ENCODE measurements around the gene LOXL4.

LOXL4 gene

DNA sequence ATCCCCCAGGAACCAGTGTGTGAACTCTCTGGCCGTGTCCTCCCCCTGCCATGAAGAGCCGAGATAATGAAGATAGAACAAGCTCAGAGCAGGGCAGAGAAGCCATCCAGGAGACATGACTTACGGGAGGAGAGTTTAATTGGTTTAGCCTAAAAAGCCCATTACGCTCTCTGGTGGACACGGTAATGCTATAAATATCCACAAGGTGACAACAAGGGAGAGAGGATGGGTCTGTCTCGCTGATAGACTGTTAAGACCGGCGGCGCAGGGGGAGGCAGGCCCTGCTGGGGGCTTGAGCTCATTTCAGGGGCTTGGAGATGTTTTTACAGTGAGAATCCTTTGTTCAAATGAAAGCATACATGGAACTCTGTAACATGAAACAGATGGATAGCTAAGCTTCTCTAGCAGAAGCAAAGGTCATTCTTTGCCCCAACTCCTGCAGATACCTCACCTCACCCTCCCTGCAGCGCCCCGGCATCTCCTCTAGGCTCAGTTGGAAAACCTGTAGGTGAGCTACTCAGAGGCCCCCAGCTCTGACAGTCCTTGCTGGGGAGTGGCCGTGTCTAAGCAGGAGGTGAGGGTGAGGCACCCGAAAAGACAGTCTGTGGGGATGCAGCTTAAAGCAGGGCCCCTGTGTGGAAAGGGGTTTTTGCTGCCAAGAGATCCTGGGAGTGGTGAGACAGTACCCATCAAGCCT, 40.8 kb upstream of the LOXL4 start:
- H3K4me3 ChIP-seq (ENCODE audit: low read length), result no peak overlapping the region
- no peak for DNase-seq (ENCODE audit: low read depth, low spot score)
- no peaks in the 10 kb centered on the region for H3K9me3 ChIP-seq (ENCODE audit: control insufficient read depth, insufficient read depth, low read length)
- no peaks in the 10 kb centered on the region for H3K27me3 ChIP-seq (ENCODE audit: control insufficient read depth, insufficient read depth, low read length)
- no peak overlapping the region for H3K27ac ChIP-seq (ENCODE audit: low read length)
- no CpG with 5 or more reads among the region's 13 CpGs for WGBS (ENCODE audit: insufficient coverage, insufficient read length)
- H3K36me3 ChIP-seq (ENCODE audit: control insufficient read depth, insufficient read depth, low read length), result no peaks in the 10 kb centered on the region
- no peaks in the 10 kb centered on the region; the same call in 1 of the 2 replicates for H3K4me1 ChIP-seq (ENCODE audit: control insufficient read depth, insufficient read depth, low read length)

DNA sequence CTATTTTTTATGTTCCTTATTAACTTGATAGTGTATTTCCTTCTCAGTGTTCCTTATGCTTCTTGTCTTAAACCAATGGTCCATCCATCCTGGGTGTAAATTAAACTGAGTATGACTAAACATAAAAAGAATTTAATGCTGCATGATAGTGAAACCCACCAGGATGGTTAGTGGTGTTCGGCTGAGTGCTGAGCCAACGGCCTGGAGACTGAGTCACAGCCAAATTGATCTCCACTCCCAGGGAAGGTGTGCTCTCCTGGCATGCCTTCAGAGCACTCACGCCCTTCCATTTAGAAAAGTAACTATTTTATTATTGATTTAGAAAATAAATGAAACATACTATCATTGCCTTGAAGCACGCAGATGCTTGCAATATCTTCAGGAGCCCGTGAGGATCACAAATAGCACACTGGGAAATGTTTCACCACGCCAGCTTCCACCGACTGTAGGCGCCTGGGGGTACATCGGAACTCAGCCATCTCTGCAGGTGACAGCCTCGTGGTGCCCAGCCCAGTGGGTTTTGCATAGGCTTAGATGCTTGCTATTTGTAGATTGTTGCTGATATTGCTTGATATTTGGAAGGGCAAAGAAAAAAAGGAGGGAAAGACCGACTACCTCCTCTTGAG, 40.0 kb upstream of the LOXL4 start:
- Histone ChIP-seq H3K9me3 (ENCODE audit: control insufficient read depth, insufficient read depth, low read length) (no peaks in the 10 kb centered on the region), H3K36me3 (ENCODE audit: control insufficient read depth, insufficient read depth, low read length) (no peaks in the 10 kb centered on the region), H3K4me1 (ENCODE audit: control insufficient read depth, insufficient read depth, low read length) (no peaks in the 10 kb centered on the region; the same call in 1 of the 2 replicates), H3K4me3 (ENCODE audit: low read length) (no peak overlapping the region), H3K27me3 (ENCODE audit: control insufficient read depth, insufficient read depth, low read length) (no peaks in the 10 kb centered on the region), H3K27ac (ENCODE audit: low read length) (no peak overlapping the region)
- no CpG with 5 or more reads among the region's 11 CpGs for WGBS (ENCODE audit: insufficient coverage, insufficient read length)
- no peak for DNase-seq (ENCODE audit: low read depth, low spot score)

DNA sequence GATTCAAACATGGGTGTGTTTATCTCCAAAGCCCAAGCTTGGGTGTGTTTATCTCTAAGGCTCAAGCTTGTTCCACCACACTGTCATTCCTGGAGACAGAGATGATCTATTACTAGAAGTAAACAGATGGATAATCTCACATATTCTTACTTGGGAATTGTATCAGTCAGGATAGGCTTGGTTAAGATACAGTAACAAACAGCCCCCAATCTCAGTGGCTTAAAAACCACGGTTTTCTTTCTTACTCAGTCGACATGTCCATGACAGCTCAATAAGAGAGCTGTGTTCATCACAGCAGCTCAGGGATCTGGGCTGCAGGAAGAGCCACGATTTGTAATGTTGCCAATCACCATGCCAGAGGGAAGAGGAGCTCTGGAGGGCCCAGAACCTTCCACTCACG, 38.5 kb upstream of the LOXL4 start:
- Histone ChIP-seq H3K27ac (ENCODE audit: low read length) (no peak overlapping the region), H3K4me1 (ENCODE audit: control insufficient read depth, insufficient read depth, low read length) (no peaks in the 10 kb centered on the region; the same call in 1 of the 2 replicates), H3K36me3 (ENCODE audit: control insufficient read depth, insufficient read depth, low read length) (no peaks in the 10 kb centered on the region), H3K27me3 (ENCODE audit: control insufficient read depth, insufficient read depth, low read length) (no peaks in the 10 kb centered on the region), H3K9me3 (ENCODE audit: control insufficient read depth, insufficient read depth, low read length) (no peaks in the 10 kb centered on the region), H3K4me3 (ENCODE audit: low read length) (no peak overlapping the region)
- no CpG with 5 or more reads among the region's 4 CpGs for WGBS (ENCODE audit: insufficient coverage, insufficient read length)
- DNase-seq (ENCODE audit: low read depth, low spot score), result no peak

DNA sequence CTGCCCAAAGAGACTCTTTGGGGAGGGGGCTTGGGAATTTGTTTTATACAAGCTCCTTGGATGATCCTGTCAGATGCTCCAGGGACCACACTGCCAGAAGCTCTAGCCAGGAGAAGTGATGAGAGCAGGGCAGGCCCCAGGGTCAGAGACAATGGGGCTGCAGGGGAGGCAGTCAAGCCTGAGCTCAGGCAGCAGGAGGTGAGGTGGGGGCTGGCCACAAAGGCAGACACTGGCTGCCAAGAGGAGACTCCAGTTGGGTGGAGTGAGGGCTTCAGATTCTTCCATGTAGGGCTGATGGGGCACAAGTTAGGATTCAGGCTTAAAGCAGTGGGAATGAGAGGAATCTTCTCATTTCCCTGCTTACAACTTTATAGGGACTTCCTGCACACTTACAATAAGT, 35.6 kb upstream of the LOXL4 start:
- no peaks in the 10 kb centered on the region for H3K4me1 ChIP-seq (ENCODE audit: control insufficient read depth, insufficient read depth, low read length)
- no peak overlapping the region for H3K27ac ChIP-seq (ENCODE audit: low read length)
- DNase-seq (ENCODE audit: low read depth, low spot score), result no peak
- no peak overlapping the region for H3K4me3 ChIP-seq (ENCODE audit: low read length)
- H3K27me3 ChIP-seq (ENCODE audit: control insufficient read depth, insufficient read depth, low read length), result no peaks in the 10 kb centered on the region
- H3K9me3 ChIP-seq (ENCODE audit: control insufficient read depth, insufficient read depth, low read length), result no peaks in the 10 kb centered on the region
- no peaks in the 10 kb centered on the region for H3K36me3 ChIP-seq (ENCODE audit: control insufficient read depth, insufficient read depth, low read length)

DNA sequence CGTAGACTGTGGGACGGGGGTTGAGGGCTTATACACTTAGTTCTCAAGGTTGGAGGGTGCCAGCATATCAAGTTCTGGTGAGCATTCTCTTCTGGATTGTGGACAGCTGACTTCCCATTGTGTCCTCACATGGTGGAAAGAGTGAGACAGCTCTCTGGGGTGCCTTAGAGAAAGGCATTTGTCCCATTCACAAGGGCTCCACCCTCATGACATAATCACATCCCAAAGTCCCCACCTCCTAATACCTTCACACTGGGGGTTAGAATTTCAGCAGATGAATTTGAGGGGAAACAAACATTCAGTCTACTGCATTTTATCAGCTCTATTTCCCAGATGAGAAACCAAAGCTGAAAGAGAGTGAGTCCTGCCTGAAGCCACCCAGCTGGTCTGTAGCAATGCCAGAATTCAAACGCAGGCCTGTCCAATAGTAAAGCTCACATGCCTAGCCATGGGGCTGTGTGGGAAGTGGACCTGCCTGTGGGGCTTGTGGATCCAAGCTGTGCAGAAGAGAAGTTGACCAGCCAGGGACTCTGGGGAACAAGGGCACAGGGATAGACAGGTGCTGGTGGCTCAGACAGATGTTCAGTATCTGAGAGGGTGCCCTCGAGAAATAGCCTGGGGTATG, 34.9 kb upstream of the LOXL4 start:
- Histone ChIP-seq H3K4me1 (ENCODE audit: control insufficient read depth, insufficient read depth, low read length) (no peaks in the 10 kb centered on the region), H3K36me3 (ENCODE audit: control insufficient read depth, insufficient read depth, low read length) (no peaks in the 10 kb centered on the region), H3K27ac (ENCODE audit: low read length) (no peak overlapping the region), H3K4me3 (ENCODE audit: low read length) (no peak overlapping the region), H3K9me3 (ENCODE audit: control insufficient read depth, insufficient read depth, low read length) (no peaks in the 10 kb centered on the region), H3K27me3 (ENCODE audit: control insufficient read depth, insufficient read depth, low read length) (no peaks in the 10 kb centered on the region)
- no peak for DNase-seq (ENCODE audit: low read depth, low spot score)
- no CpG with 5 or more reads among the region's 4 CpGs for WGBS (ENCODE audit: insufficient coverage, insufficient read length)

DNA sequence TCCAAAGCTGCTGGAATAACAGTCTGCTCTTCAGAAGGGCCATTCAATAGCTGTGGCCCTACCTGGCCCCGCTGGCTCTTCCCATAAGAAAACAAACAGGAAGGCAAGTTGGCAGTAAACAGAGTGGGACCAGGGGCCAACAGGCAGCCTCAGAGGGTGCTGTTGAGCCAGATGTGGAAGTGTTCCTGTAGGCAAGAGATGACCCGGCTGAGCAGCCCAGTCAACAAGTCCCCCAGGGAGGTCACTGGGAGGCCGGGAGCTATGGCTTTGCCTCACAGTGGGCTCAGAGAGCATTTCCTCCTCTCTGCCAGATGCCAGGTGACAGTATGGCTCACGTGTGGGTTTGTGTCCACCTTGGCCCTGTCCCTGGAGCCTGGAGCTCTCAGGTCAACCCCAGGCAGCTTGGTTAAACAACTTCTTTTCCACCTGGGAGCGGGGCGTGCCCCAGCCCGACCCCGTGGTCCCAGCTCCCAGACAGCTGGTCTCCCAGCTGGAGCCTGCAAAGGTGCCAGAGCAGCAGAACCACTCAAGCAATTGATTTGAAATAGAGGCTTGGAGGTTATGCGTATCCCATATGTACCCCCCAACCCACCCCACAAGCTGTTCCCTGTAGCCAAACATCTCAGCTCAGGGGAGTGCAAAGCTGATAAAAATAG, 33.8 kb upstream of the LOXL4 start:
- H3K9me3 ChIP-seq (ENCODE audit: control insufficient read depth, insufficient read depth, low read length), result no peaks in the 10 kb centered on the region
- H3K4me1 ChIP-seq (ENCODE audit: control insufficient read depth, insufficient read depth, low read length), result no peaks in the 10 kb centered on the region
- no peaks in the 10 kb centered on the region for H3K36me3 ChIP-seq (ENCODE audit: control insufficient read depth, insufficient read depth, low read length)
- no peak for DNase-seq (ENCODE audit: low read depth, low spot score)
- H3K27me3 ChIP-seq (ENCODE audit: control insufficient read depth, insufficient read depth, low read length), result no peaks in the 10 kb centered on the region
- WGBS (ENCODE audit: insufficient coverage, insufficient read length), result no CpG with 5 or more reads among the region's 9 CpGs
- no peak overlapping the region for H3K27ac ChIP-seq (ENCODE audit: low read length)
- no peak overlapping the region for H3K4me3 ChIP-seq (ENCODE audit: low read length)

DNA sequence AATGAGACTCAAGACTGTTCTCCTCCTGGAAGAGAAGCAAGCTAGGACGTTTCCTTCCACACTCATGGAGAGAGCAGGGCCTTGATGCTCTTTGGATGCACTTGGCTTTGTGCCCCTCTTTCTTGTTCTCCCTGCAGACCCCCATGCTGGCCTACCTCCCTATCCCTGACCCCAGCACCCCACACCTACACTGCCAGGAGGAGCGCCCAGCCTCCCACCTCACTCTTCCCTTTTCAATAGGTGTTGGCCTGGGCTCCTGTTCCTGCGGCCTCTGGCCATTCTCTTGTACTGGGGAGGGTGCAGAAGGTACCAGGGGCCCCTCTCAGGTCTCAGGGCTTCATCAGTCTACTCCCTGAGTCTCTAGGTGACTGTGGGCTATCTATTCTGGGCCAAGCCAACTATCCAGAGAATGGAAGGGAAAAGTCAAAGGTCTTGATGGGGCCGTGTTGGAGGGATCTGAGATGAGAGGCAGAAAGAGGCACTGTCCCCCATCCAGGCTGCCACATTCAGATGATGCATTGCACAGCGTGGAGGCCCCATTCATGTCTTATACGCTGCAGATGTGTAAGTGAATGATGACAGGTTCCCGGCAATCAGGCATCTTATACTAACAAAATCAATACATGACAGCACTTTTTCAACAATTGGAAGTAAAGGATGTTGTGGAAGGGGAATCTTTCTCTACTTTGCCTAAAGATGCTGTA, 32.7 kb upstream of the LOXL4 start:
- no peak overlapping the region for H3K27ac ChIP-seq (ENCODE audit: low read length)
- no peaks in the 10 kb centered on the region for H3K36me3 ChIP-seq (ENCODE audit: control insufficient read depth, insufficient read depth, low read length)
- H3K4me3 ChIP-seq (ENCODE audit: low read length), result no peak overlapping the region
- DNase-seq (ENCODE audit: low read depth, low spot score), result no peak
- H3K4me1 ChIP-seq (ENCODE audit: control insufficient read depth, insufficient read depth, low read length), result peaks cover 5% of the 10 kb centered on the region
- H3K9me3 ChIP-seq (ENCODE audit: control insufficient read depth, insufficient read depth, low read length), result no peaks in the 10 kb centered on the region
- WGBS (ENCODE audit: insufficient coverage, insufficient read length), result no CpG with 5 or more reads among the region's 7 CpGs
- H3K27me3 ChIP-seq (ENCODE audit: control insufficient read depth, insufficient read depth, low read length), result no peaks in the 10 kb centered on the region

DNA sequence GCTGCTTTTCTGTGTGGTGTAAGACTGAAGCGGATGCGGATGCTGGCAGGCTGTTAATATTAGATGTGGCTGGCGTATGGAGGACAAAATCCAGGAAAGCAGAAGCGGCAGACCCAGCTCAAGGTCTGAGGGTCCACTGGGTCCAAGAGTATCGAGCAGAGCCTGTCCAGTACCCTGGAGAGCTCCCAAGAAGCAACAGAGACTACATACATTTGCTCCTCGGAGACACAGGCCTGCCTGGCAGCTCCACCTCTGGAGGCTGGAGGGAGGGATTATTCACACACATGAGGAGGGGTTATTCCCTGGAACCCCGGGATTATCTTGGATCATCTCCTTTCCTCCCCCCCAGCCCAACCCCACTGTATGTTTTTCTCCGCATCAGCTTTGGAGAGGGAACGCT, 31.3 kb upstream of the LOXL4 start:
- Histone ChIP-seq H3K4me1 (ENCODE audit: control insufficient read depth, insufficient read depth, low read length) (peaks cover 5% of the 10 kb centered on the region), H3K27me3 (ENCODE audit: control insufficient read depth, insufficient read depth, low read length) (no peaks in the 10 kb centered on the region), H3K27ac (ENCODE audit: low read length) (no peak overlapping the region), H3K9me3 (ENCODE audit: control insufficient read depth, insufficient read depth, low read length) (no peaks in the 10 kb centered on the region), H3K36me3 (ENCODE audit: control insufficient read depth, insufficient read depth, low read length) (no peaks in the 10 kb centered on the region), H3K4me3 (ENCODE audit: low read length) (no peak overlapping the region)
- WGBS (ENCODE audit: insufficient coverage, insufficient read length), result no CpG with 5 or more reads among the region's 9 CpGs
- no peak for DNase-seq (ENCODE audit: low read depth, low spot score)

DNA sequence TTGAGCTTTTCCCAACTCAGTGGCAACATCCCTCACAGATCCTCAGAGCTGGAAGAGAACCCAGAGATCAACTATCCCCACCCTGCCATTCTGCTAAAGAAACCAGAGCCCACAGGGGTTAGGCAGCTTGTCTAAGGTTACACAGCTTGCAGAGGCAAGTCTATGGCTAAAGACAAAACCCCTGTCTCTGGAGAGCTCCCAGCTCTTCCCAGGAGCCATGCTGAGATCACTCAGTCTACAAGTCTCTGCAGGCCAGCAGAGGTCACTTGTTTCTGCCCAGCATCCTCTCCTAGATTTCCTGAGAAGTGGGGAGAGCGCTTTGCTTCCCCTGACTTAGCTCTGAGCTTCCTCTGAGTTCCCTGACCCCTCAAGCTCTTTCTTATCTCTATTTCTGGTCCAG, 28.5 kb upstream of the LOXL4 start:
- H3K27ac ChIP-seq (ENCODE audit: low read length), result no peak overlapping the region
- H3K4me1 ChIP-seq (ENCODE audit: control insufficient read depth, insufficient read depth, low read length), result peaks cover 5% of the 10 kb centered on the region

DNA sequence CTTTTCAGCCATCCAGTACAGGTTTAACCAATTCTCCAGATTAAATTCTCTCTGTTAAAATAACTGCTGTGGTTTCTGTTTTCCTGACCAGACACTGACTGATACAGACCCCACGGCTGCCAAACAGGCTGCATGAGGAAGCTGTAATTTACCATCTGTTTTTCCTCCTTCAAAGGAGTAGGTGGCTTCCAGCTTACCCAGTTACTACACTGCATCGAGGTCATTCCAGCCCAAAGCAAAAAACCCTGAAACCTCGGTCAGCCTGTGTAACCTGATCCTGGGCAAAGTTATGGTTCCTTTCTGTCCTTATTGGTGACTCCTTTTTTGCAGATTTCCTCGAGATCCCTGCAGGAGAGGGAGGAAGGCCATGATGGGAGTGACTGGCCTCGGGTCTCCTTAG, 27.9 kb upstream of the LOXL4 start:
- no peak for DNase-seq (ENCODE audit: low read depth, low spot score)
- no peak overlapping the region for H3K27ac ChIP-seq (ENCODE audit: low read length)
- no CpG with 5 or more reads among the region's 5 CpGs for WGBS (ENCODE audit: insufficient coverage, insufficient read length)
- H3K4me3 ChIP-seq (ENCODE audit: low read length), result no peak overlapping the region
- H3K27me3 ChIP-seq (ENCODE audit: control insufficient read depth, insufficient read depth, low read length), result no peaks in the 10 kb centered on the region
- H3K4me1 ChIP-seq (ENCODE audit: control insufficient read depth, insufficient read depth, low read length), result peaks cover 5% of the 10 kb centered on the region
- H3K36me3 ChIP-seq (ENCODE audit: control insufficient read depth, insufficient read depth, low read length), result no peaks in the 10 kb centered on the region
- H3K9me3 ChIP-seq (ENCODE audit: control insufficient read depth, insufficient read depth, low read length), result no peaks in the 10 kb centered on the region

More for the DNA sequence above, 28.5 kb upstream of the LOXL4 start:
- no peaks in the 10 kb centered on the region for H3K36me3 ChIP-seq (ENCODE audit: control insufficient read depth, insufficient read depth, low read length)
- H3K4me3 ChIP-seq (ENCODE audit: low read length), result no peak overlapping the region
- no CpG with 5 or more reads among the region's 1 CpG for WGBS (ENCODE audit: insufficient coverage, insufficient read length)
- H3K27me3 ChIP-seq (ENCODE audit: control insufficient read depth, insufficient read depth, low read length), result no peaks in the 10 kb centered on the region
- no peaks in the 10 kb centered on the region for H3K9me3 ChIP-seq (ENCODE audit: control insufficient read depth, insufficient read depth, low read length)
- no peak for DNase-seq (ENCODE audit: low read depth, low spot score)

Measured in iPS DF 6.9 (cell line).